Fibroblast of lung (primary cell): Measurements from ENCODE around the gene PAK6. TPM values are rescaled to one million over a fixed set of nuclear protein-coding genes. Genes with fewer than 3 reads are reported as not detected.

Experiments
- DNase-seq, 2 donors: peaks; one replicate each; pipeline versions ENCODE4 v3.0.0 to v3.0.0-alpha.2; 2010; ENCODE audit warnings: low read depth in 2 of 2
- H2AFZ ChIP-seq: 2 replicates; pipeline ENCODE4 v1.5.1; 2012; ENCODE audit warnings: low read length, control low read depth, inconsistent platforms
- H3K27ac ChIP-seq: 2 replicates; pipeline ENCODE4 v1.5.1; 2011; ENCODE audit warnings: low read length, control low read depth; ENCODE audit not compliant: insufficient read depth
- H3K27me3 ChIP-seq: 2 replicates; pipeline ENCODE4 v1.5.1; 2011; ENCODE audit warnings: mild to moderate bottlenecking, low read length; ENCODE audit not compliant: control insufficient read depth, insufficient read depth
- H3K36me3 ChIP-seq: 2 replicates; pipeline ENCODE4 v1.5.1; 2011; ENCODE audit warnings: low read length; ENCODE audit not compliant: control insufficient read depth, insufficient read depth
- H3K4me1 ChIP-seq: 2 replicates; pipeline ENCODE4 v1.5.1; 2011; ENCODE audit warnings: low read length; ENCODE audit not compliant: control insufficient read depth, insufficient read depth; ENCODE audit errors: extremely low read depth
- H3K4me2 ChIP-seq: 2 replicates; pipeline ENCODE4 v1.5.1; 2011; ENCODE audit warnings: low read length, control low read depth; ENCODE audit not compliant: insufficient read depth; ENCODE audit errors: extremely low read depth
- H3K4me3 ChIP-seq, 4 experiments: fragments of 200-600 bp in 1 of 4; sonication (generic) in 1 of 4; replicated peaks in 1 of 4; 2 replicates each; pipeline ENCODE4 v1.5.1; 2011 to 2016; ENCODE audit warnings: low read length in 4 of 4, low read depth in 3 of 4, mild to moderate bottlenecking in 3 of 4, control low read depth in 2 of 4, inconsistent platforms in 1 of 4, mixed read lengths in 1 of 4; ENCODE audit not compliant: insufficient read depth in 1 of 4; ENCODE audit errors: control extremely low read depth in 1 of 4
- H3K79me2 ChIP-seq: 2 replicates; pipeline ENCODE4 v1.5.1; 2012; ENCODE audit warnings: mild to moderate bottlenecking, low read length, inconsistent platforms; ENCODE audit not compliant: control insufficient read depth, insufficient read depth
- H3K9ac ChIP-seq: 2 replicates; pipeline ENCODE4 v1.5.1; 2011; ENCODE audit warnings: mild to moderate bottlenecking, low read length, control low read depth; ENCODE audit not compliant: insufficient read depth
- H3K9me3 ChIP-seq: 2 replicates; pipeline ENCODE4 v1.5.1; 2012; ENCODE audit warnings: low read depth, low read length; ENCODE audit not compliant: control insufficient read depth, insufficient read depth
- H4K20me1 ChIP-seq: 2 replicates; pipeline ENCODE4 v1.5.1; 2011; ENCODE audit warnings: low read length; ENCODE audit not compliant: control insufficient read depth, insufficient read depth; ENCODE audit errors: extremely low read depth
- EZH2 ChIP-seq: IDR thresholded peaks from 2 replicates; pipeline ENCODE4 v1.5.1; 2012; ENCODE audit warnings: low read length, control low read depth, mild to moderate bottlenecking; ENCODE audit errors: missing control alignments
- polyA plus RNA-seq, 2 donors: library from polyadenylated mRNA; depleted of rRNA in 1 of 2; stranded (reverse) in 1 of 2; unstranded in 1 of 2; fragments of >200 nt; gene quantifications; 2 replicates each; pipeline ENCODE4 v1.2.1, GENCODE V29; 2011 to 2012; ENCODE audit warnings: missing spikeins in 1 of 2
- total RNA-seq: library from RNA; depleted of rRNA; stranded (reverse); fragments of >200 nt; gene quantifications from 2 replicates; pipeline ENCODE4 v1.2.1, GENCODE V29; 2014
- TF ChIP-seq, protein P1 (sequence below), 2 donors: IDR thresholded peaks in 1 of 2; conservative IDR thresholded peaks in 1 of 2; 1 replicate in 1 of 2; 2 replicates in 1 of 2; pipeline ENCODE4 v1.5.1; 2011 to 2012; ENCODE audit warnings: low read length in 2 of 2, control low read depth in 1 of 2, inconsistent platforms in 1 of 2, low read depth in 1 of 2, mild to moderate bottlenecking in 1 of 2

PAK6 gene
- total and polyA plus RNA-seq, 2 donors (not counting 1 experiment from before 2014, with no cell fraction given), result 0.03 TPM; not detected in 1

DNA sequence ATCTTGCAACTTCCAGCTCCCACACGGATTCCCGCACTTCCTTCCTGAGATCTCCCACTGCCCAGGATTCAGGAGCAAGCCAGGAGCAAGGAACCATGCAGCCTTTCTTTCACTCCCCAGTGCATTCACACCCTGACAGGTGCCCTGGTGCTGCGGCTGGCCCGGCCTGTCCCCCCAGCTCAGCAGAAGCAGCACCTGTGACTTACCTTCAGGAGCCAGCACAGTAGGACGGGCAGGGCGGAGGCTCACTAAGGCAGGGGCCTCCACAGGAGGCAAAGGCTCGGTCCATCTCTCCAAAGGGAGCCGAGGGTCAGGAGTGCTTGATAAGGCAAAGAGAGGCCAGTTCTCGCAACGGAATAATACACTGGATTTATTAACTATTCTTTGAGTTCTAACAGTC, 39.2 kb downstream of the PAK6 start:
- Histone ChIP-seq H3K27ac (no peak overlapping the region), H3K4me1 (peaks cover 2% of the 10 kb centered on the region), H2AFZ (no peak overlapping the region), H3K27me3 (peaks cover 43% of the 10 kb centered on the region), H3K9me3 (no peaks in the 10 kb centered on the region), H3K4me2 (no peak overlapping the region), H3K9ac (no peak overlapping the region), H3K4me3 (no peak overlapping the region), H4K20me1 (no peaks in the 10 kb centered on the region), H3K36me3 (no peaks in the 10 kb centered on the region), H3K79me2 (no peaks in the 10 kb centered on the region)
- TF ChIP-seq EZH2, result no peak
- TF ChIP-seq, protein P1, sequence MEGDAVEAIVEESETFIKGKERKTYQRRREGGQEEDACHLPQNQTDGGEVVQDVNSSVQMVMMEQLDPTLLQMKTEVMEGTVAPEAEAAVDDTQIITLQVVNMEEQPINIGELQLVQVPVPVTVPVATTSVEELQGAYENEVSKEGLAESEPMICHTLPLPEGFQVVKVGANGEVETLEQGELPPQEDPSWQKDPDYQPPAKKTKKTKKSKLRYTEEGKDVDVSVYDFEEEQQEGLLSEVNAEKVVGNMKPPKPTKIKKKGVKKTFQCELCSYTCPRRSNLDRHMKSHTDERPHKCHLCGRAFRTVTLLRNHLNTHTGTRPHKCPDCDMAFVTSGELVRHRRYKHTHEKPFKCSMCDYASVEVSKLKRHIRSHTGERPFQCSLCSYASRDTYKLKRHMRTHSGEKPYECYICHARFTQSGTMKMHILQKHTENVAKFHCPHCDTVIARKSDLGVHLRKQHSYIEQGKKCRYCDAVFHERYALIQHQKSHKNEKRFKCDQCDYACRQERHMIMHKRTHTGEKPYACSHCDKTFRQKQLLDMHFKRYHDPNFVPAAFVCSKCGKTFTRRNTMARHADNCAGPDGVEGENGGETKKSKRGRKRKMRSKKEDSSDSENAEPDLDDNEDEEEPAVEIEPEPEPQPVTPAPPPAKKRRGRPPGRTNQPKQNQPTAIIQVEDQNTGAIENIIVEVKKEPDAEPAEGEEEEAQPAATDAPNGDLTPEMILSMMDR (conservative IDR thresholded peaks at IDR 0.05 in 1 of 2, IDR thresholded peaks at IDR 0.05 in 1 of 2; ENCODE audit: low read depth in 1 of 2, low read length in 2 of 2), result no peak
- DNase-seq, result no peak

DNA sequence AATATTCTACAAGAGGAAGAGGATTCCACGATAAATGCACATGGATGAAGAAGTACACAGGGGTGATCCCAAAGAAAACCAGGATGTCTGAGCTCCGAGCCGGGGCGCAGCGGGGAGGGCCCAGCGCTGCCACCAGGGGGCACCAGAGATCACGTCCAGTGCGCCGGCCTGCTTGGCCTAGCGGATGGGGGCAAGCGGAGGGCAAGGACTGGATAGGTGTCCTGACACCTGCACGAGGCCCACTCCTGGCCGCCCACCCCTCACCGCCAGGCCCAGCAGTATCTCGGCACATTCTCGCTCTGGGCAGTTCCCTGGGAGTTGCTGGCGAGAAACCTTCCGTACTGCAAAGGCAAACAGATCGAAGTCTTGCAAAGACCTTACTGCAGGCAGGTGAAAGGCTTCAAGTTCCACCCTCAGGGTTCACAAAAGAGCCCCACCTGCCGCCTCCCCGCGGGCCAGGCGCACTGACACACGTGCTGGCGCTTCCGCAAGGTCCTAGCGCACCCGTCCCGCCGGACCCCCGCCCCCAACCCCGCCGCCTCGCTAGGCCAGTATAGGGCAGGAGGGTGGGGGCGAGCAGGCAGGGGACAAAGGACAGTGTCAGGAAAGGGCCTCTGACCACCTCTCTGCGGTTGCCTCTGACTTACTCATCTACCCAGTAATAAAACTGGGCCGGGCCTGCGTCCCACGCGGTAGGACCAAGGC, 40.7 kb downstream of the PAK6 start:
- no peak overlapping the region for H3K4me2 ChIP-seq
- H3K4me1 ChIP-seq, result peaks cover 2% of the 10 kb centered on the region
- H3K27me3 ChIP-seq, result peaks cover 56% of the 10 kb centered on the region

DNA sequence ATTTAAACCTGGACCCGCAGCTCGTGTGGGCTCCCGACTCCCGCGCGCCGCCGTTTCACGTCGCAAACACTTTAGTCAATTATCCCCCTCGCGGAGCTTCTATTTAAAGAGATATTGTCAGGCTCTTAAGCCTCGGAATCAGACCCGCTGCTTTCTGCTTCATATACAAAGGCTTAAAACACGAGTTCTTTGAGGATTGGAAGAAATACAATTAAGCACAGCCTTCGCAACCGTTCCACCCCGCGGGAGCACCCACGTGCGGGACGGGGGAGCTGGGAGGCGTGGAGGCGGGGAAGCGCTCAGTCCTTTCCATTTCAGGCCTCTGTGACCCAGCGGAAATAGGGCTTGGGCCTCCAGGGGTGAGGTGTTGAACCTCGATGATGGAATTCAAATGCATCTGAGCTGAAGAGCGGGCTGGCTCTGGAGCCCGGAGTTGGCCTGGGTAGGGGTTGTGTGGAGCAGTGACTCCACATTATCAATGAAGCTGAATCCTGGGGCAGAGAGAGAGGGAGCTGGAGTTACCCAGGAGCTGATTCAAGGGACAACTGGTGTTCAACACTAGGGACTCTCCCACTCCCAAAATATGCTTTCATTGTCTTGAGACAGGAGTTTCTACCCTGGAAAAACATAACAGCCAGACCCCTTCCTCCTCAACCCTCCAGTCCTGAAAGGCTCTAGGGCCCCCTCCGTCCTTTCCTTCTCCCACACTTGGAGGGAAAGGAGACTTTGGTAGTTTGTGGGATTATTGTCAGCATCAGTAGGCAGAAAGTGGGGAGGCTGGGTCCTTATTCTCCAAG, 41.6 kb downstream of the PAK6 start:
- Histone ChIP-seq H3K27ac (no peak overlapping the region), H4K20me1 (no peaks in the 10 kb centered on the region), H3K4me2 (no peak overlapping the region), H3K79me2 (no peaks in the 10 kb centered on the region), H3K9ac (no peak overlapping the region), H3K27me3 (peaks cover 56% of the 10 kb centered on the region), H3K36me3 (no peaks in the 10 kb centered on the region), H3K9me3 (no peaks in the 10 kb centered on the region), H3K4me3 (no peak overlapping the region), H2AFZ (no peak overlapping the region), H3K4me1 (peaks cover 2% of the 10 kb centered on the region)
- DNase-seq, result no peak
- peak; percentile 32 for TF ChIP-seq EZH2
- TF ChIP-seq, protein P1 (conservative IDR thresholded peaks at IDR 0.05 in 1 of 2, IDR thresholded peaks at IDR 0.05 in 1 of 2; ENCODE audit: low read depth in 1 of 2, low read length in 2 of 2), result no peak

More for the DNA sequence above, 40.7 kb downstream of the PAK6 start:
- Histone ChIP-seq H3K9me3 (no peaks in the 10 kb centered on the region), H3K79me2 (no peaks in the 10 kb centered on the region), H4K20me1 (no peaks in the 10 kb centered on the region), H3K4me3 (no peak overlapping the region), H2AFZ (no peak overlapping the region), H3K36me3 (no peaks in the 10 kb centered on the region), H3K9ac (no peak overlapping the region), H3K27ac (no peak overlapping the region)
- TF ChIP-seq EZH2, result no peak
- TF ChIP-seq, protein P1 (conservative IDR thresholded peaks at IDR 0.05 in 1 of 2, IDR thresholded peaks at IDR 0.05 in 1 of 2; ENCODE audit: low read depth in 1 of 2, low read length in 2 of 2), result peak; percentile 81 to 93
- DNase-seq, result peak; percentile 17 to 48
